Hematopoietic multipotent progenitor cell treated with erythropoietin and hydrocortisone succinate and interleukin-3 and kit ligand, for 8 days (in vitro differentiated cells): ENCODE measurements around the gene PTPN4.

ENCODE experiments used
- DNase-seq: peaks from one replicate; pipeline ENCODE4 v3.0.0-alpha.2; 2015

Gene PTPN4

GRCh38 chr2:120026890-120027289 lies 267.2 kb downstream of the PTPN4 start:
- DNase-seq, result no peak

GRCh38 chr2:120028795-120029194 lies 269.1 kb downstream of the PTPN4 start:
- DNase-seq, result no peak

GRCh38 chr2:120029672-120030640 lies 270.2 kb downstream of the PTPN4 start:
- DNase-seq, result no peak

- no peak for DNase-seq
These were observed 272.6 kb downstream of the PTPN4 start for GRCh38 chr2:120032297-120032696.
